Progenitor cell of endocrine pancreas (in vitro differentiated cells): Measurements from ENCODE around the gene IRX4. TPM values are rescaled to one million over a fixed set of nuclear protein-coding genes. Genes with fewer than 3 reads are reported as not detected.

Experiments
- DNase-seq: peaks from one replicate; pipeline ENCODE4 v3.0.0; 2021; ENCODE audit warnings: low spot score; ENCODE audit not compliant: unreplicated experiment
- H3K27ac Mint-ChIP-seq: 2 replicates; pipeline ENCODE4 v1.8.0; 2021; ENCODE audit warnings: mild to moderate bottlenecking, moderate library complexity, mixed read lengths
- H3K27me3 Mint-ChIP-seq: 2 replicates; pipeline ENCODE4 v1.8.0; 2021; ENCODE audit warnings: mixed read lengths
- H3K36me3 Mint-ChIP-seq: 2 replicates; pipeline ENCODE4 v1.8.0; 2022; ENCODE audit warnings: mixed read lengths; ENCODE audit not compliant: insufficient read depth
- H3K4me1 Mint-ChIP-seq: 2 replicates; pipeline ENCODE4 v1.8.0; 2021; ENCODE audit warnings: low read depth, mixed read lengths
- H3K4me3 Mint-ChIP-seq: 2 replicates; pipeline ENCODE4 v1.8.0; 2021; ENCODE audit warnings: low read depth, mild to moderate bottlenecking, moderate library complexity, mixed read lengths
- H3K9me3 Mint-ChIP-seq: 2 replicates; pipeline ENCODE4 v1.8.0; 2021; ENCODE audit warnings: low read depth, mixed read lengths
- total RNA-seq: library from RNA; stranded (reverse); gene quantifications from 2 replicates; pipeline ENCODE4 v1.2.1, GENCODE V29; 2021
- TF ChIP-seq, protein P1 (sequence below): fragments of 200-600 bp; sonication (generic); IDR thresholded peaks from one replicate; pipeline ENCODE4 v1.5.0; 2021; ENCODE audit warnings: antibody characterized with exemption, mild to moderate bottlenecking; ENCODE audit not compliant: unreplicated experiment

IRX4 gene
- total RNA-seq, 1 donor from 2014 or later: 0.17 TPM

- TF ChIP-seq, protein P1, sequence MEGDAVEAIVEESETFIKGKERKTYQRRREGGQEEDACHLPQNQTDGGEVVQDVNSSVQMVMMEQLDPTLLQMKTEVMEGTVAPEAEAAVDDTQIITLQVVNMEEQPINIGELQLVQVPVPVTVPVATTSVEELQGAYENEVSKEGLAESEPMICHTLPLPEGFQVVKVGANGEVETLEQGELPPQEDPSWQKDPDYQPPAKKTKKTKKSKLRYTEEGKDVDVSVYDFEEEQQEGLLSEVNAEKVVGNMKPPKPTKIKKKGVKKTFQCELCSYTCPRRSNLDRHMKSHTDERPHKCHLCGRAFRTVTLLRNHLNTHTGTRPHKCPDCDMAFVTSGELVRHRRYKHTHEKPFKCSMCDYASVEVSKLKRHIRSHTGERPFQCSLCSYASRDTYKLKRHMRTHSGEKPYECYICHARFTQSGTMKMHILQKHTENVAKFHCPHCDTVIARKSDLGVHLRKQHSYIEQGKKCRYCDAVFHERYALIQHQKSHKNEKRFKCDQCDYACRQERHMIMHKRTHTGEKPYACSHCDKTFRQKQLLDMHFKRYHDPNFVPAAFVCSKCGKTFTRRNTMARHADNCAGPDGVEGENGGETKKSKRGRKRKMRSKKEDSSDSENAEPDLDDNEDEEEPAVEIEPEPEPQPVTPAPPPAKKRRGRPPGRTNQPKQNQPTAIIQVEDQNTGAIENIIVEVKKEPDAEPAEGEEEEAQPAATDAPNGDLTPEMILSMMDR: no peak
- H3K4me1 Mint-ChIP-seq: no peaks in the 10 kb centered on the region
Measured at GRCh38 chr5:1901983-1902382, 19.3 kb upstream of the IRX4 start.

DNA sequence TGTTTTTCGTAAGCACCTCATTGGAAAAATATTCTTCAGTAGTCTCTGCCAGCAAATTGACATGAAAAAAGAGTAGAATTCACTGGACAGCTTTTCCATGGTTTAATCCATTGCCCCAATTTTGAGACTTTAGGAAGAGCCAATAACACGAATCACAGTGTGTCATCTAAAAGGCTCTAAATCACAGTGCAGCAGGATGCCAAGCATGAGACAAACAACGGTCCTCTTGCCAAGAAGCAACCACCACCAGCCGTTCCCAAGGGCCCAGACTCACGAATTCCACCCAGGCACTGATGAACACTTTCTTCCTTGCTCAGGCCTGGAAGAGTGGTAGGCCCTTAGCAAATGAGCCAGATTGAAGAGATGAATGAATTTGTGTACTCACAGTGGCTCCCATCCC is 18.3 kb upstream of the IRX4 start:
- no peak overlapping the region for H3K27ac Mint-ChIP-seq
- no peaks in the 10 kb centered on the region for H3K36me3 Mint-ChIP-seq
- H3K4me3 Mint-ChIP-seq: no peak overlapping the region
- no peak for DNase-seq
- peaks cover 52% of the 10 kb centered on the region for H3K27me3 Mint-ChIP-seq
- no peaks in the 10 kb centered on the region for H3K4me1 Mint-ChIP-seq
- TF ChIP-seq, protein P1: no peak
- peaks cover 8% of the 10 kb centered on the region for H3K9me3 Mint-ChIP-seq

More at GRCh38 chr5:1901983-1902382, 19.3 kb upstream of the IRX4 start:
- Mint-ChIP-seq H3K27ac (no peak overlapping the region), H3K36me3 (no peaks in the 10 kb centered on the region), H3K27me3 (peaks cover 47% of the 10 kb centered on the region), H3K4me3 (no peak overlapping the region), H3K9me3 (peaks cover 8% of the 10 kb centered on the region)
- DNase-seq: no peak

- H3K27ac Mint-ChIP-seq: no peak overlapping the region
- H3K36me3 Mint-ChIP-seq: no peaks in the 10 kb centered on the region
- H3K27me3 Mint-ChIP-seq: peaks cover 60% of the 10 kb centered on the region
- H3K4me1 Mint-ChIP-seq: no peaks in the 10 kb centered on the region
- DNase-seq: no peak
- no peak overlapping the region for H3K4me3 Mint-ChIP-seq
- TF ChIP-seq, protein P1: no peak
- peaks cover 4% of the 10 kb centered on the region for H3K9me3 Mint-ChIP-seq
Measured at GRCh38 chr5:1899201-1899600, 16.5 kb upstream of the IRX4 start.

GRCh38 chr5:1897816-1898450 is 15.2 kb upstream of the IRX4 start:
- Mint-ChIP-seq H3K4me3 (no peak overlapping the region), H3K27ac (no peak overlapping the region), H3K27me3 (peaks cover 63% of the 10 kb centered on the region), H3K36me3 (no peaks in the 10 kb centered on the region), H3K9me3 (no peaks in the 10 kb centered on the region), H3K4me1 (no peaks in the 10 kb centered on the region)
- TF ChIP-seq, protein P1: no peak
- DNase-seq: no peak

DNA sequence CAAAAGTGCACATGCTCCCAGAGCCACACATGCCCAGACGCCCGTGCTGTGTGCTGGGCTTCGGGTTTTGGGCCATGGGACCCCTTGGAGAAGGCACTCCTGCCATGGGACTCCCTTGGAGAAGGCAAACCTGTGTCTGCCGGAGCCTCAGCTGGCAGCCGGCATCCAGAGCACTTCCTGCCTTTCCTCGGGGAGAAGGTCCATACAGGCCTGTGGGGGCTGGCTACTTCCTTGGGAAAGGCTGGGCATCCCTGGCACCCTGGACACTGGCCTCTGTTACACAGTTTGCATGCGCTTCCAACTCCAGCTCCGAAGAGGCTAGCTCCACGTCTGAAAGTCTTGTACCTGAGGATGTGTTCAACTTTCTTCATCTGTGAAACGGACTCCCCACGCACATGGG is 14.7 kb upstream of the IRX4 start:
- Mint-ChIP-seq H3K36me3 (no peaks in the 10 kb centered on the region), H3K4me3 (no peak overlapping the region), H3K4me1 (no peaks in the 10 kb centered on the region), H3K27me3 (peaks cover 66% of the 10 kb centered on the region), H3K27ac (no peak overlapping the region), H3K9me3 (no peaks in the 10 kb centered on the region)
- no peak for DNase-seq
- TF ChIP-seq, protein P1: no peak
